Pancreas (tissue), 10 donors: Measurements from ENCODE around the gene NIM1K. TPM values are rescaled to one million over a fixed set of nuclear protein-coding genes. Genes with fewer than 3 reads are reported as not detected.

ENCODE experiments used
- ATAC-seq, 4 donors: fragments of 200-7000 bp; cut with Tn5 transposase; one replicate each; pipeline versions ENCODE4 v1.8.0 to v1.9.1; 2020; ENCODE audit warnings: mild to moderate bottlenecking in 4 of 4, moderate library complexity in 4 of 4
- DNase-seq, 6 donors: peaks; one replicate each; pipeline ENCODE4 v3.0.0-alpha.2; 2020
- FAIRE-seq: peaks from 2 replicates; lab custom pipeline; 2012; peaks lifted over from hg19 to GRCh38; lab: Jason Lieb, UNC
- H3K27ac ChIP-seq, 4 donors: fragments of 200-600 bp; sonication (generic); 1 replicate in 3 of 4; 2 replicates in 1 of 4; pipeline versions ENCODE4 v1.5.0 to v1.8.0; 2020
- H3K27me3 ChIP-seq, 4 donors: fragments of 200-600 bp; one replicate each; pipeline ENCODE4 v1.8.0; 2021
- H3K36me3 ChIP-seq, 3 donors: fragments of 200-600 bp; sonication (generic) in 1 of 3; one replicate each; pipeline versions ENCODE4 v1.5.0 to v1.8.0; 2020 to 2021
- H3K4me1 ChIP-seq, 3 donors: fragments of 200-600 bp; one replicate each; pipeline ENCODE4 v1.8.0; 2021
- H3K4me3 ChIP-seq, 4 donors: fragments of 200-600 bp; sonication (generic) in 2 of 4; one replicate each; pipeline versions ENCODE4 v1.5.0 to v1.8.0; 2020 to 2021
- H3K9me3 ChIP-seq, 4 donors: fragments of 200-600 bp; one replicate each; pipeline ENCODE4 v1.8.0; 2021
- CTCF ChIP-seq, 4 donors: fragments of 200-600 bp; sonication (generic) in 3 of 4; IDR thresholded peaks; one replicate each; pipeline versions ENCODE4 v1.5.0 to v1.8.0; 2021; ENCODE audit warnings: antibody characterized with exemption in 4 of 4
- WGBS, 2 donors: extraction: QIAGEN DNeasy Blood & Tissue Kit; methylation state at CpG; one replicate each; pipeline ENCODE4 v1.1.7; 2013; 5-methylcytosine and 5-hydroxymethylcytosine counted together
- intact Hi-C, 3 donors: fragments of 100-400 bp; cut with DNase I; formaldehyde crosslinking; loops; one replicate each; pipeline versions ENCODE4 v1.11.1 to v1.14.2; 2022
- polyA plus RNA-seq, 2 donors: library from polyadenylated mRNA; stranded (reverse); fragments of 200-250 nt; gene quantifications; one replicate each; pipeline ENCODE4 v1.2.3, GENCODE V29; 2013
- total RNA-seq, 6 donors: library from RNA; stranded (reverse); fragmentation: NEBNext Ultra II Directional in 4 of 6; extraction: Animal tissue kit (Norgen Biotek cat#: 25700) in 4 of 6; gene quantifications; one replicate each; pipeline versions ENCODE4 v1.2.1 to v1.2.4, GENCODE V29; 2021 to 2023
- donor health status: healthy with polysubstance abuse.
- donor health status: DM: no; HTN: no; CAD: no; lungs with moderate emphysema.
- donor health status: DM: no; HTN: no; CAD: no.
- donor health status: control.
- donor health status: control.
- donor health status: Bipolar disorder and iron deficiency.
- donor health status: DM: yes; HTN: yes; CAD: no.
- donor health status: DM: no; HTN: no; CAD: no.
- donor health status: DM: no; HTN: no; CAD: no.
- donor health status: DM: yes; HTN: yes; CAD: no.

Gene NIM1K
- total and polyA plus RNA-seq, 8 donors: 0.06 to 0.77 (median 0.31) TPM; not detected in 2

DNA sequence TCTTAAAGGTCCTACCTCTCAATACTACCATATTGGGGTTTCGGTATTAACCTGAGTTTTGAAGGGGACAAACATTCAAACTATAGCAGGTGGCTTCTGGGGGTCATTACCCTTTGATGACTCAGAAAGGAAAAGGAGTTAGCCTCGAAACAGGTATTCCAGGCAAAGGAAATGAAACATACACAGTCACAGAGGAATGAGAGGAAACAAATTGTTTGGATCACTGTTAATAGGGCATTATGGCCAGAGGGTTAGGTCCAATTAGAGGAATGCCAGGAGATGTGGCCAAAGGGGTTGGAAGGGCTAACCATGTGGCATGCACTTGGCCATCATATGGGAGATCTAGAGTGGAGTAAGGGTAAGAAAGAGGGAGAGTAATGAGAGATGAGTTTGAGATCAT lies 23.9 kb upstream of the NIM1K start:
- ATAC-seq: no peak
- H3K9me3 ChIP-seq: no peaks in the 10 kb centered on the region
- WGBS, 2 donors: 97 to 100% methylated on average over 2 of the region's 2 CpGs
- H3K4me3 ChIP-seq: no peak overlapping the region
- FAIRE-seq: no peak
- H3K27me3 ChIP-seq: no peaks in the 10 kb centered on the region
- TF ChIP-seq CTCF (IDR thresholded peaks at IDR 0.05): no peak
- no peak for DNase-seq
- no peak overlapping the region for H3K27ac ChIP-seq
- H3K4me1 ChIP-seq: no peaks in the 10 kb centered on the region
- peaks cover 0 to 5% (median 0%) of the 10 kb centered on the region in 3 donors for H3K36me3 ChIP-seq
- intact Hi-C loops: no loop called here

DNA sequence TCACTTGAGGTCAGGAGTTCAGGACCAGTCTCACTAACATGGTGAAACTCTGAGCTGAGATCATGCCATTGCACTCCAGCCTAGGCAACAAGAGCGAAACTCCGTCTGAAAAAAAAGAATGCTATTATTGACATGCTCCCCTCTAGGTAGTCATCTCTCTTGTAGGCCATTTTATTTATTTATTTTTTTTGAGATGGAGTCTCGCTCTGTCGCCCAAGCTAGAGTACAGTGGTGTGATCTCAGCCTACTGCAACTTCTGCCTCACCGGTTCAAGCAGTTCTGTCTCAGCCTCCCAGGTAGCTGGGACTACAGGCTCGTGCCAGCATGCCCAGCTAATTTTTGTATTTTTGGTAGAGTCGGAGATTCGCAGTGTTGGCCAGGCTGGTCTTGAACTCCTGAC lies 20.6 kb upstream of the NIM1K start:
- Histone ChIP-seq H3K9me3 (no peaks in the 10 kb centered on the region), H3K27ac (no peak overlapping the region), H3K4me3 (no peak overlapping the region), H3K4me1 (no peaks in the 10 kb centered on the region), H3K27me3 (no peaks in the 10 kb centered on the region), H3K36me3 (peaks cover 0 to 19% (median 0%) of the 10 kb centered on the region in 3 donors)
- TF ChIP-seq CTCF (IDR thresholded peaks at IDR 0.05): no peak
- FAIRE-seq (no peak), ATAC-seq (no peak), DNase-seq (no peak)
- intact Hi-C loops: no loop called here
- WGBS, 2 donors: 98% methylated on average over 8 of the region's 8 CpGs

DNA sequence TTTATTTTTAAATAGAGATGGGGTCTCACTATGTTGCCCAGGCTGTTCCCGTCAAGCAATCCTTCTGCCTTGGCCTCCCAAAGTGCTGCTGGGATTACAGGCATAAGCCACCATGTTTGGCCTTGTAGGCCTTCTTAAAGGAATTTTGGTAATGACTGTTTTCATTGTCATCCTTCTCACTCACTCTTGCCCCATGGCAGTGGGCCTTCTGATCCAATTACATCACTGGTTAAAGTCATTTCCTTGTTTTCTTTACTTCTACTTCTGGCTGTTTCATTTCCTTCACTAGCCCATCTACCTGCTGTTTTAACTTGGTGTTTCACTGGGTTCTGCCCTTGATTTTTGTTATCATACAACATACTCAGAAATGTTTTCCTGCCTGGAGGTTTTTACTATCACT lies 20.1 kb upstream of the NIM1K start:
- H3K27me3 ChIP-seq: no peaks in the 10 kb centered on the region
- intact Hi-C loops: no loop called here
- 98 to 100% methylated on average over 1 of the region's 1 CpG for WGBS, 2 donors
- H3K36me3 ChIP-seq: peaks cover 0 to 19% (median 0%) of the 10 kb centered on the region in 3 donors
- no peak overlapping the region for H3K27ac ChIP-seq
- no peak for ATAC-seq
- H3K9me3 ChIP-seq: no peaks in the 10 kb centered on the region
- no peak for FAIRE-seq
- H3K4me1 ChIP-seq: no peaks in the 10 kb centered on the region
- DNase-seq: no peak
- H3K4me3 ChIP-seq: no peak overlapping the region
- TF ChIP-seq CTCF (IDR thresholded peaks at IDR 0.05): no peak

DNA sequence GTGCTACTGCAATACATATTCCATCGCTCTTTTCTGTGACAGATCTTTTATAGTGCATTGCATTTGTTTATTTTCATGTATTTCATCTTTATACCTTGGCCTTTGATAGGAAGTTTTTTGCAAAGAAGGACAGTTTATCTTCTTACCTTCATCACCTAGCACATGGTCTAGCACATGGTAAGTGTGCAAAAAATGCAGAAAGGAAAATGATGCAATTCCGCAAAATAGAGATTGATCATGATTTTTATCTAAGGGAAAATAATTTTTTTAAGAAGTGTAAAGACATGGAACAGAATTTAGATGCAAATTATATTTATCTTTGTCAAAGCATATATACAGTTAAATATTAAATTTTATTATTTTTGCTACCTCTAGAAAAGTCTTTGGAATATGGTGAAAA lies 19.2 kb upstream of the NIM1K start:
- FAIRE-seq: no peak
- WGBS, 2 donors: 96 to 99% methylated on average over 2 of the region's 2 CpGs
- peaks cover 0 to 19% (median 0%) of the 10 kb centered on the region in 3 donors for H3K36me3 ChIP-seq
- H3K9me3 ChIP-seq: no peaks in the 10 kb centered on the region
- H3K27me3 ChIP-seq: no peaks in the 10 kb centered on the region
- H3K4me1 ChIP-seq: no peaks in the 10 kb centered on the region
- H3K27ac ChIP-seq: no peak overlapping the region
- no peak for DNase-seq
- H3K4me3 ChIP-seq: no peak overlapping the region
- intact Hi-C loops: no loop called here
- no peak for ATAC-seq
- no peak for TF ChIP-seq CTCF (IDR thresholded peaks at IDR 0.05)

GRCh38 chr5:43174586-43174985 lies 17.4 kb upstream of the NIM1K start:
- ATAC-seq (no peak), FAIRE-seq (no peak), DNase-seq (no peak)
- Histone ChIP-seq H3K4me1 (no peaks in the 10 kb centered on the region), H3K4me3 (no peak overlapping the region), H3K36me3 (peaks cover 0 to 19% (median 0%) of the 10 kb centered on the region in 3 donors), H3K27ac (no peak overlapping the region), H3K9me3 (no peaks in the 10 kb centered on the region), H3K27me3 (no peaks in the 10 kb centered on the region)
- 85 to 92% methylated on average over 7 of the region's 7 CpGs for WGBS, 2 donors
- TF ChIP-seq CTCF (IDR thresholded peaks at IDR 0.05): no peak
- intact Hi-C loops: no loop called here
